ENCODE results near the gene DPPA2. TPM values are rescaled to one million over a fixed set of nuclear protein-coding genes. Genes with fewer than 3 reads are reported as not detected.
"Not testable (repeated sequence)": the region's sequence is repeated elsewhere in the genome, so short reads cannot be mapped to it uniquely, and the experiment has no call there.

The DPPA2 gene, protein sequence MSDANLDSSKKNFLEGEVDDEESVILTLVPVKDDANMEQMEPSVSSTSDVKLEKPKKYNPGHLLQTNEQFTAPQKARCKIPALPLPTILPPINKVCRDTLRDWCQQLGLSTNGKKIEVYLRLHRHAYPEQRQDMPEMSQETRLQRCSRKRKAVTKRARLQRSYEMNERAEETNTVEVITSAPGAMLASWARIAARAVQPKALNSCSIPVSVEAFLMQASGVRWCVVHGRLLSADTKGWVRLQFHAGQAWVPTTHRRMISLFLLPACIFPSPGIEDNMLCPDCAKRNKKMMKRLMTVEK
- total RNA-seq (2014; rRNA removed; shearing (Covaris generic)) (not detected in 2 replicates), polyA plus RNA-seq (2016; fragmentation: Nextera tagmentation; extraction: Ambion mirVana) (not detected in 2 replicates)

DNA sequence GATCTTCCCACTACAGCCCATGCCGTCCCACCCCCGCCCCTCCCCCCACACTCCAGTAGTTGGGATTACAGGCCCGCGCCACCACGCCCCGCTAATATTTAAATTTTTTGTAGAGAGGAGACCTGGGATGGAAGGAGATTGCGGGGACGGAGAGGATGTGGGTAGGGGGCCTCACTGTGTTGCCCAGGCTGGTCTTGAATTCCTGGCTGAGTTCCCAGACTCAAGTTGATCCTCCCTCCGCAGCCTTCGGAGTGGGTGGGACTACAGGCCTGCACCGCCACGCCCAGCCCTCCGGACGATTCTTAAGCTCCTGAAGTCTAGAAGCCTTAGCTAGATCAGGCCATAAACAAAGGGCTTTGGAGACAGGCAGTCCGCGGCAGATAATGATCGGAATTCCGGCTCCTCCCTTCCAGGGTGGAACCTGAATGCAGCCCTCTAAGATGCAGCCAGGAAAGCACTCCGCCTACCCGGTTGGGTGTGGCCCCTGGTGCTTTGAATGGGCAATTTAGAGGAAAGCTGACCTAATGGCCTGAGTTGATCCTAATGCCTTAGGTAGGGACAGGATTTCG is at the start of gene DPPA2:
Gene DPPA2, minus strand, starts transcription at position 356 of the 569 bp plus-strand sequence. CDS start 1,975 bp downstream, outside the sequence.
- Histone ChIP-seq H2AFZ (no peak within 1 kb of the TSS), H4K20me1 (ENCODE audit: insufficient read depth) (no peaks in the 10 kb centered on the region), H3K9ac (no peak within 1 kb of the TSS), H3K9me3 (ENCODE audit: low read depth) (no peaks in the 10 kb centered on the region), H3K36me3 (ENCODE audit: low read depth) (no peaks in the 10 kb centered on the region), H3K9me2 (ENCODE audit: insufficient read depth) (no peaks in the 10 kb centered on the region), H3K4me2 (ENCODE audit: unreplicated experiment) (no peak within 1 kb of the TSS), H3K79me2 (ENCODE audit: insufficient read depth) (no peaks in the 10 kb centered on the region), H3K4me3 (no peak within 1 kb of the TSS), H3F3A (ENCODE audit: insufficient read depth) (no peaks in the 10 kb centered on the region), H3K4me1 (ENCODE audit: insufficient read depth) (no peaks in the 10 kb centered on the region), H3K27ac (no peak within 1 kb of the TSS), H3K27me3 (replicated peaks; ENCODE audit: insufficient read depth) (no peaks in the 10 kb centered on the region)
- 64% methylated on average over 20 to 21 of the region's 21 CpGs for WGBS, 2 experiments (ENCODE audit: low coverage in 1 of 2, low lambda C conversion rate in 2 of 2, missing lambda C conversion rate in 2 of 2)
- no peak for DNase-seq
- TF ChIP-seq EZH2 (IDR thresholded peaks at IDR 0.05; ENCODE audit: insufficient read depth, poor library complexity, severe bottlenecking) (no peak), EZH2phosphoT487 (IDR thresholded peaks at IDR 0.05; ENCODE audit: insufficient read depth, low read depth) (no peak)
- in situ Hi-C loops (cut with MboI) = no loop called here

DNA sequence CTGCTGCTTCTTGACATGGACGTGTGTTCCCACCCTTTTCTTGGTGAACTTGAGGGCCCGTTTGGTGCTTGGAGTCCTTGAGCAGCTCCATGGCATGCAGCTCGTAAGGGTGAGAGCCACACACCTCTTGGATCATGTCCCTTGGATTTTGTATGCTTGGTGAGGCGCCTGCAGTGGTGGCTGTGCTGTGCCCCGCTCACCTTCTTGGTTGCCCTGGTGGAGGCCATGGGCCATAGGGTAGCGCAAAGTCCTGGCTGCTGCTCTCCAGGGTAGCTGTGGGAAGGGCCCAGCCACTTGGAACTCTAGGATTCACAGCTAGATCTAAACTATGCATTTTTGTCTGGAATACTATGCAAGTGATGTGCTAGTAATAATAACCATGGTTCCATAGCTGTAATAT is 47.8 kb upstream of the DPPA2 start:
- no peak for DNase-seq
- Histone ChIP-seq H3K9ac (no peak overlapping the region), H3K27me3 (replicated peaks; ENCODE audit: insufficient read depth) (no peaks in the 10 kb centered on the region), H3K4me3 (no peak overlapping the region), H3K9me2 (ENCODE audit: insufficient read depth) (no peaks in the 10 kb centered on the region), H3K79me2 (ENCODE audit: insufficient read depth) (no peaks in the 10 kb centered on the region), H3K9me3 (ENCODE audit: low read depth) (no peaks in the 10 kb centered on the region), H3F3A (ENCODE audit: insufficient read depth) (no peaks in the 10 kb centered on the region), H3K27ac (no peak overlapping the region), H3K4me1 (ENCODE audit: insufficient read depth) (no peaks in the 10 kb centered on the region), H4K20me1 (ENCODE audit: insufficient read depth) (no peaks in the 10 kb centered on the region), H2AFZ (no peak overlapping the region), H3K36me3 (ENCODE audit: low read depth) (no peaks in the 10 kb centered on the region), H3K4me2 (ENCODE audit: unreplicated experiment) (no peak overlapping the region)
- in situ Hi-C loops (cut with MboI) = no loop called here
- WGBS, 2 experiments (ENCODE audit: low coverage in 1 of 2, low lambda C conversion rate in 2 of 2, missing lambda C conversion rate in 2 of 2) = 24 to 27% methylated on average over 6 of the region's 6 CpGs
- TF ChIP-seq EZH2phosphoT487 (IDR thresholded peaks at IDR 0.05; ENCODE audit: insufficient read depth, low read depth) = no peak
- TF ChIP-seq EZH2 (IDR thresholded peaks at IDR 0.05; ENCODE audit: insufficient read depth, poor library complexity, severe bottlenecking) = no peak

DNA sequence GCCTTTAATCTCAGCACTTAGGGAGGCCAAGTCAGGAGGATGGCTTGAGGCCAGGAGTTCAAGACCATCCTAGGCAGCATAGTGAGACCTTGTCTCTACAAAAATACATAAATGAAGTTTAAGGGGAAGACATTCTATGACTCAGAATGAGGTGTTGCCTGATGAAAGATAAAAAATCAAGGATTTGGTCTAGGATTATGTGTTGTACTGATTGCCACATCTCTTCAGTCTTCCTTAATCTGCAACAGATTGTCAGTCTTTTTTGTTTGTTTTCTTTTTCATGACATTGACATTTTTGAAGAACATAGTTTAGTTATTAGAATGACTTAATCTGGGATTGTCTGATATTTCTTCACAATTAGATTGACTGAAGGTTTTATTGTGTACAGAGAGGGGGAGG is 47.3 kb upstream of the DPPA2 start:
- TF ChIP-seq EZH2phosphoT487 (IDR thresholded peaks at IDR 0.05; ENCODE audit: insufficient read depth, low read depth) = no peak
- no peak for TF ChIP-seq EZH2 (IDR thresholded peaks at IDR 0.05; ENCODE audit: insufficient read depth, poor library complexity, severe bottlenecking)
- H3F3A ChIP-seq (ENCODE audit: insufficient read depth) = no peaks in the 10 kb centered on the region
- no peaks in the 10 kb centered on the region for H4K20me1 ChIP-seq (ENCODE audit: insufficient read depth)
- H3K9me3 ChIP-seq (ENCODE audit: low read depth) = no peaks in the 10 kb centered on the region
- H3K79me2 ChIP-seq (ENCODE audit: insufficient read depth) = no peaks in the 10 kb centered on the region
- no peaks in the 10 kb centered on the region for H3K4me1 ChIP-seq (ENCODE audit: insufficient read depth)
- no peak overlapping the region for H3K4me2 ChIP-seq (ENCODE audit: unreplicated experiment)
- no peak for DNase-seq
- in situ Hi-C loops (cut with MboI) = no loop called here
- H3K27me3 ChIP-seq (replicated peaks; ENCODE audit: insufficient read depth) = no peaks in the 10 kb centered on the region
- no peak overlapping the region for H3K4me3 ChIP-seq
- H2AFZ ChIP-seq = no peak overlapping the region
- no peaks in the 10 kb centered on the region for H3K36me3 ChIP-seq (ENCODE audit: low read depth)
- H3K27ac ChIP-seq = no peak overlapping the region
- H3K9me2 ChIP-seq (ENCODE audit: insufficient read depth) = no peaks in the 10 kb centered on the region
- no peak overlapping the region for H3K9ac ChIP-seq

DNA sequence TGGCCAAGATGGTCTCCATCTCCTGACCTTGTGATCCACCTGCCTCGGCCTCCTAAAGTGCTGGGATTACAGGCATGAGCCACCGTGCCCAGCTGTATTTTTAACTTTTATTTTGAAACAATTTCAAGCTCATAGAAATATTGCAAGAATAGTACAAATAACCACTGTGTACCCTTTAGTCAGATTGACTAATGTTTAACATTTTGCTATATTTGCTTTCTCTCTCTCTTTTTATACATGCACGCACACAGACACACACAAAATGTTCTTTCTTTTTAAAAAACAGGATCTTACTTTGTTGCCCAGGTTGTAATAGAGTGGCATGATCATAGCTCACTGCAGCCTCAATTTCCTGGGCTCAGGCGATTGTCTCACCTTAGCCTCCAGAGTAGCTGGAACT is 46.5 kb upstream of the DPPA2 start:
- no peak overlapping the region for H3K4me3 ChIP-seq
- no peak overlapping the region for H3K4me2 ChIP-seq (ENCODE audit: unreplicated experiment)
- no peaks in the 10 kb centered on the region for H3F3A ChIP-seq (ENCODE audit: insufficient read depth)
- TF ChIP-seq EZH2phosphoT487 (IDR thresholded peaks at IDR 0.05; ENCODE audit: insufficient read depth, low read depth) (no peak), EZH2 (IDR thresholded peaks at IDR 0.05; ENCODE audit: insufficient read depth, poor library complexity, severe bottlenecking) (no peak)
- no peaks in the 10 kb centered on the region for H3K27me3 ChIP-seq (replicated peaks; ENCODE audit: insufficient read depth)
- H3K9ac ChIP-seq = no peak overlapping the region
- no peaks in the 10 kb centered on the region for H3K36me3 ChIP-seq (ENCODE audit: low read depth)
- H3K4me1 ChIP-seq (ENCODE audit: insufficient read depth) = no peaks in the 10 kb centered on the region
- in situ Hi-C loops (cut with MboI) = no loop called here
- H2AFZ ChIP-seq = no peak overlapping the region
- no peak for DNase-seq
- H3K9me2 ChIP-seq (ENCODE audit: insufficient read depth) = no peaks in the 10 kb centered on the region
- no peaks in the 10 kb centered on the region for H3K9me3 ChIP-seq (ENCODE audit: low read depth)
- WGBS, 2 experiments (ENCODE audit: low coverage in 1 of 2, low lambda C conversion rate in 2 of 2, missing lambda C conversion rate in 2 of 2) = 37 to 38% methylated on average over 4 of the region's 4 CpGs
- H3K79me2 ChIP-seq (ENCODE audit: insufficient read depth) = no peaks in the 10 kb centered on the region
- no peaks in the 10 kb centered on the region for H4K20me1 ChIP-seq (ENCODE audit: insufficient read depth)
- H3K27ac ChIP-seq = no peak overlapping the region

DNA sequence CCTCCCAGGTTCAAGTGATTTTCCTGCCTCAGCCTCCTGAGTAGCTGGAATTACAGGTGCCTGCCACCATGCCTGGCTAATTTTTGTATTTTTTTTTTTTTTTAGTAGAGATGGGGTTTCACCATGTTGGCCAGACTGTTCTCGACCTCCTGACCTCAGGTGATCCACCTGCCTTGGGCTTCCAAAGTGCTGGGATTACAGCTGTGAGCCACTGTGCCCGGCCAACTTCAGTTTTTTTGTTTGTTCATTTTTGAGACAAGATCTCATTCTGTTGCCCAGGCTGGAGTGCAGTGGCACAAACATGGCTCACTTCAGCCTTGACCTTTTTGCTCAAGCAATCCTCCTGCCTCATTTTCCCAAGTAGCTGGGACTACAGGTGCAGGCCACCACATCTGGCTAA is 42.5 kb upstream of the DPPA2 start:
- H3K27ac ChIP-seq; H3K27me3 ChIP-seq (replicated peaks; ENCODE audit: insufficient read depth); H3F3A ChIP-seq (ENCODE audit: insufficient read depth); H3K4me3 ChIP-seq; H3K9ac ChIP-seq; H3K9me3 ChIP-seq (ENCODE audit: low read depth); H3K4me1 ChIP-seq (ENCODE audit: insufficient read depth); H3K9me2 ChIP-seq (ENCODE audit: insufficient read depth); H4K20me1 ChIP-seq (ENCODE audit: insufficient read depth); H3K79me2 ChIP-seq (ENCODE audit: insufficient read depth); in situ Hi-C loops (cut with MboI); H3K4me2 ChIP-seq (ENCODE audit: unreplicated experiment); DNase-seq; H2AFZ ChIP-seq; H3K36me3 ChIP-seq (ENCODE audit: low read depth): not testable (repeated sequence)
- WGBS, 2 experiments (ENCODE audit: low coverage in 1 of 2, low lambda C conversion rate in 2 of 2, missing lambda C conversion rate in 2 of 2) = 19 to 21% methylated on average over 2 of the region's 2 CpGs
